AML-193 (cell line): Measurements from ENCODE around the gene CPA5.

Experiments
- DNase-seq, 2 experiments: peaks; one replicate each; lab custom pipeline; 2025; lab: John Stamatoyannopoulos, UW

CPA5 gene

DNA sequence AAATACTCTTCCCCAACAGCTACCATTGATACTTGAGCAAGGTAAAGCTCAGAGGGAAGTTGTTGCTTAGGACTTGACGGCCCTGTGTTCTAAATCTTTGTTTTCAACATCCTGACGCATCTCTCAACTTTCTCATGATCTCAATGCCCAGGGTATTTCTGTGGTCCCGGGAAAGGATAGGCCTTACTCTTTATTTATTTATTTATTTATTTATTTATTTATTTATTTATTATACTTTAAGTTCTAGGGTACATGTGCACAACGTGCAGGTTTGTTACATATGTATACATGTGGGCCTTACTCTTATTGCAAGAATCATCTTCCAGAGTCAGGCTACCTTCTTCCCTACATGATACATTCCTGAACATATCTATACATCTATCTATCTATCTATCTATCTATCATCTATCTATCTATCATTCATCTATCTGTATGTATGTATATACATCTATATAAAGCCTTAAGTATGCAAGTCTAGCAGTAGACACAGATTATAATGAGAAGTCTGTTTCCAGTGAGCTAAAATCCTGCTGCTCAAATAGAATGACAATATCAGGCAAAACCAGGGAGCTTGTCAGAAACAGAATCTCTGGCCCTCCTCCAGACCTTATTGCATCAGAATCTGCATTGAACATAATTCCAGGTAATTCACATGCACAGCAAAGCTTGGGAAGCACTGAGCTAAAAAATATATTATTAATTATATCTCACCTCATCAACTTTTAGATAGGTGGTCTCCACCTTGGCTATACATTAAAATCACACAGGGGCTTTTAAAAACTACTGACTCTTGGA, 12.2 kb upstream of the CPA5 start:
- DNase-seq: no peak

- DNase-seq: no peak
Observed at GRCh38 chr7:130333832-130334231, 10.8 kb upstream of the CPA5 start.

DNA sequence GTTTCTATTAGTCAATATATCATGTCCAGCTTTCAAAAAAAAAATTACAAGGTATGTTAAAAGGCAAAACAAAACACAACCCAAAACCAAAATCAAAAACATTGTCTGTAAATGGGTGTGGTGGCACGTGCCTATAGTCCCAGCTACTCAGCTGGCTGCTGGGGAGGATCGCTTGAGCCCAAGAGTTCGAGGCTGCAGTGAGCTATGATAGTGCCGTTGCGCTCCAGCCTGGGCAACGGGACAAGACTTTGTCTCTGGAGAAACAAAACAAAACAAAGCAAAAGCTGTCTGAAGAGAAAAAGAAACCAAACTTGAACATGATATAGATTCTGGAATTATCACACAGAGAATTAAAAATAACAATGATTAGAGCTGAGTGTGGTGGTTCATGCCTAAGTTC, 10.3 kb upstream of the CPA5 start:
- DNase-seq: no peak

DNA sequence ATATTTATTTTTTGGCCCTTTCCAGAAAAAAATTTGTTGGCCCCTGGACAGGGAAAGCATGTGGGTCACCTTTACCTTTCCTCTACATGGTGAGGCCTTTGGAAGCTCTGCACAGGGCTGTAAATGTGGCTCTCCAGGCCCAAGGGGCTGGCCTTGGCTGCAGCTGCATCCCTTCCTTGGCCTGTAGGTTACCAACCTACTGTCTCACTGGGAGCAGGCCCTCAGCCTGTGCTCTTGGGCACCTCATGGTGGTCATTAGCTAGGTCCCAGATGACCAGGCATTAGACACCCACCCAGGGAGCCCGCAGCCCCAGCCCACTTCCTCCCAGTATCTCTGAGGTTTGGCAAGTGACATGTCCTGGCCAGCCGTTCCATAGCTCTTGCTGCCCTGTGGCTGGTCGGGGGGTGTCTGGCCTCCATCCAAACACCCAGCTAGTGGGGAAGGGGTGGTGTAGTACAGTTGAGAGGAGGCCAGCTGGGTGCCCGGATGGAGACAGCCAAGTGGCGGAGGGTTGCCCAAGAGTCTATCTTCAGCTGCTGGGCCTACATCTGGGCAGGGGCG, 7.1 kb upstream of the CPA5 start:
- DNase-seq: no peak

DNA sequence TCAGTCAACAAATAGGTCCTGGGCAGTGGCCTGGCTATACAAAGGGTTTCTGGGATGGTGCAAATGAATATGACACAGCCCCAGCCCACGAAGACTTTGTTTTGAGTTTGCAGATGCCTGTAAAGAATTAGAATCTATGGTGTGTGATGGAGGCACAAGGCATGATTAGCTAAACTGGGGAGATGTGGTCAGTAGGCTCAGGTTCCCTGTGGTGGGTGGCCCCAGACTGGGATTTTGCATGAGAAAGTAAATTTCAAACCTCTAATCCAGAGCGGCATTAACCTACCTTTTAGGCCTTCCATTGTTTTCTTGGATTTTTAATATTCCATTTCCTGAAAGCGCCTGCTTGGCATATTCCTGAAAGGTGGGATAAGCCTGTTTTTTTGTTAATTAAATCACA, 6.4 kb upstream of the CPA5 start:
- no peak for DNase-seq

GRCh38 chr7:130341882-130342281, 2.7 kb upstream of the CPA5 start:
- no peak for DNase-seq

DNA sequence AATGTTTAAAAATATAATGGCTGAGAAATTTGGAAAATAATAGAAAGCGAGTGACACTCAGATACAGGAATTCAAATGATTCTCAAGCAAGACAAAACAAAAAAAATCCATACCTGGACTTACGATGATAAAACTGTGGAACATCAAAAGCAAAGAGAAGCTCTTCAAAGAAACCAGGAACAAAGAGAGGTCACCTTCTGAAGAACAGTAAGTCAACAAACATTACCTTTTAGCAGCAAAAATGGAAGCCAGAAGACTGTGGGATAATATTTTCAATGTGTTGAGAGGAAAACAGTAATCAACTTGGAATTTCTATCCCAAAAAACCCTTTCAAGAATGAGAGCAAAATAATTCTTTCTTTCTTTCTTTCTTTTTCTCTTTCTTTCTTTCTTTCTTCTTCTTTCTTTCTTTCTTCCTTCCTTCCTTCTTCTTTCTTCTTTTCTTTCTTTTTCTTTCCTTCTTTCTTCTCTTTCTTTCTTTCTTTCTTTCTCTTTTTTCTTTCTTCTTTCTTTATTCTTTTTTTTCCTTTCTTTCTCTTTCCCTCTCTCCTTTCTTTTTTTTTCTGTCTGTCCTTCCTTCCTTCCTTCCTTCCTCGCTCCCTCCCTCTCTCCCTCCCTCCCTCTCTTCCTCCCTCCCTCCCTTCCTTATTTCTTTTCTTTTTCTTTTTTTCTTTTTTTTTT, 1.8 kb upstream of the CPA5 start:
- no peak for DNase-seq

DNA sequence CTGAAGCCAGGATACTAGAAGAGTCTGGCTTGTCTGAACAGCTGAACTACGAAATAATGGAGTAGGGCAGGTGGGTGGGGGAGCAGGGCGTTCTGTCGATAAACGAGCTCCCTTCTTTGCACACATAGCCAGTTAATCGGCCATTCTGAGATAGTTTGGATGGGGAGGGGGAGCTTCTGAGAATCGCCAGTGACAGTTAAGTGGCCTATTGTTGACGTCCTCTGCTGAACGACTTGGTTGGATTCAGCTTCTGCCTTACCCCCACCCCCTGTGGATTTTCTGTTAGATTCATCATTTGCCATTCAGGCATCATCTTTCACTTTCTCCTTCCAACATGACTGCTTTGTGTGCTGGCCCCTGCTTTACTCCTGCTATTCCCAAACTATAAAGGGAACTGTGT, 520 bp downstream of the CPA5 start:
- DNase-seq: no peak

DNA sequence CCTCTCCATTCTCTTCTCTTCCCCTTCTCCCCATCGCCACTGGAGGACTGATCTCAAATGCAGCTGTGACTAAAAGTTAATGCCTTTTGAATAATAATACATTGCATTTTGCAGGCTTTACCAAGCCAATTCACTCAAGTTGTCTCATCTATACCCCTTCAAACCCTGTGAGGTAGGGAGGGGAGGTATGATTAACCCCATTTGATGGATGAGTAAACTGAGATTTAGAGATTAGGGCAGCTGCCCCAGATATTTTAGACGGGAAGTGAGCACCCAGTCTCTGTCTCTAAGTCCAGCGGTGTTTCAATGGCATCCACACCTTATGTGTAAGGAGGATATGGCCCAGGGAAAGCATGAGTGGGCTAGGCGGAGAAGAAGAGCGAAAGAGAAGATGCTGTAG, 1.1 kb downstream of the CPA5 start:
- DNase-seq: no peak

DNA sequence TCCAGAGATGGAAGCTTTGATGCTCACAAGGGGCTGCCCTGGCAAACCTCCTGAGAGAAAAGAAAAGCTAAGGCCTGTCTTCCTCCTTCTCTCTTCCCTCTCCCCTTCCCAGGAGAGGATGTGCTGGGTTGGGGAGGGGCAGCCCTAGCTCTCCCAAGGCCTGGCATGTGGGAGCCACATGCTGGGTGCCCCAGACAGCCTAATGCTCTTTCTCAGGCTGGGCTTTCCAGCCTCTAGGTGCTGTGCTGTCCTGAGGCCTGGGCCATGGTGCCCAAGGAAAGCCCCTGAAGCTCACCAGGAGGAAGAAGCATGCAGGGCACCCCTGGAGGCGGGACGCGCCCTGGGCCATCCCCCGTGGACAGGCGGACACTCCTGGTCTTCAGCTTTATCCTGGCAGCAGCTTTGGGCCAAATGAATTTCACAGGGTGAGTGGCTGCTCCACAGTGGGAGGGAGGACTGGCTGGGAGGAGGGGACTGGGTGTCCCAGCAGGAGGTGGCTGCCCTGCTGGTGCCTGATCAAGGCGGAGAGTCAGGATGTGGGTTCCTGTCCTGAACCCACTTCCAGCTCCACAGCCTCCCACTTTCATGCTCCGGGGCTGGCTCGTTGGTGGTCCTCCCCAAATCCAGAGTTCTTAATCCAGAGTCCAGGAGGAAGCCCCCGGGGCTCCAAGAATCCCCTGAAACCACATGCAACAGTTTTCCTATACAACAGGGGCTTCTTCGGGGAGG, 1.7 kb downstream of the CPA5 start:
- no peak for DNase-seq

- DNase-seq: no peak
Observed at GRCh38 chr7:130346941-130347340, 2.3 kb downstream of the CPA5 start.

GRCh38 chr7:130349911-130350782, 5.5 kb downstream of the CPA5 start:
- DNase-seq: no peak

DNA sequence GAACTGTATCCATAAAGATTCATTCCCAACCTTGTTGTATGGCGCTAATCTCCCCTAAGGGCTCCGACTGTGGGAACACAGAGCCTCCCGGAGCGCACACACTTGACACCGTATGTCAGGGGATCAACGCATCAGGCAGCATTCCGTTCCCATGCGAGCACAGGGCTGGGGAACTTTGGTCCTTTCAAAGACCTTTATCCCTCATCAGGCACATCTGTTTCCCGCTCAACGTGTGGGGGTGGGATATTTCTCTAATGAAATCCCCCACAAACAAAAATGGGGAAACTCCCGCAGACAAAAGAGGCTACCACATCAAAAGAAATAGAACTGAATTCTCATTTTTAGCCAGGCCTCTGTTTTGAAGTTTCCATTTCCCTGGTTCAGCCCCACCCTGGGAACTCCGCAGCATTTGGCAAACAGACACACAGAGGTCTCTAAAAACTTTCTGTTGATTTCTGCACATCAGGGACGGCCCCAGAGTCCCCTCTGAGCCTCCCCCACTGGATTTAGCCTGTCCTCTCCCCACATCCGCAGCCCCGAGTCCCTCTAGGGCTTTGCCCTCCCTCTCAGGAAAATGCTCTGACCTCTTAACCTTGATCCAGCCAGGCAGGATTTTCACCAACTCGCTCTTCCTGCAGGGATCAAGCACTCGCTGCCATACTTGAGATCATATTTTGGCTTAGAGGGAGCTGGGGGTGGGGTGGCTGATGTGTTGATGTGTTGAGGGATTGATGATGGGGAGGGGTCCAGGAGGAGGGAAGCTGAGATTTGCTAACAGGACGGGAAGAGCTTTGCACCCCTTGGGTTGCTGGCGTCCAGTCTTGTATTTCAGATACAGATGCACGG, 6.6 kb downstream of the CPA5 start:
- DNase-seq: no peak

DNA sequence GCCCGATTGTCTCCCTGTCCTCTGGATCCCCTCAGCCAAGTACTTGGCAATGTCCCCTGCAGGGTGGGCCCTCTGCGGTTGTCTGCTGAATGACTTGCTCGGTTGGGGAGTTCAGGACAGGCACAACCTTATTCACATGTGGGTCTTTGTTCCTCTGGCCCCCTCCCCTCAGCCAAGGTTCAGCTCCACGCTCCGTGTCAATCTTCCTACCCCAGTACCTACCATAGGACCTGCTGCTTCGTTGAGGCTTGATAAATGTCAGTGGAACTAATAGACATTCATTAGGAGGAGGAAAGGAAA, 7.1 kb downstream of the CPA5 start:
- no peak for DNase-seq

GRCh38 chr7:130352194-130353074, 7.8 kb downstream of the CPA5 start:
- no peak for DNase-seq

DNA sequence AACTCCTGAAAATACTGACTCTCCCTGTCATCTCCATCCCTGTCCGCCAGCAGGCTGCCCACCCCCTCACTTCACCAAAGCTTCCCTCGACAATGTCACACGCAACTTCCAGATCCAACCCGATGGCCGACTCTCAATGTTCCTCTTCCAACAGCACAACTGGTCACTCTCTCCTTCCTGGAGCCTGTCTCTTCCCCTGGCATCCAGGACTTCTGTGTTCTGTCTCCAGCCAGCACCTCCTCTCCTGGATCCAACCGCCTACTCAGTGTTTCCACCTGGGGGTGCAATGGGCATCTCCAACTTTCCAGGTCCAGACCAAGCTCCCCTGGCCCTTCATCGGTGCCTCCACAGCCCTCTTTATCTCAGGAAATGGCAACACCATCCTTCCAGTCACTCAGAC, 8.6 kb downstream of the CPA5 start:
- no peak for DNase-seq

- no peak for DNase-seq
Observed at GRCh38 chr7:130356121-130356875, 11.7 kb downstream of the CPA5 start.

DNA sequence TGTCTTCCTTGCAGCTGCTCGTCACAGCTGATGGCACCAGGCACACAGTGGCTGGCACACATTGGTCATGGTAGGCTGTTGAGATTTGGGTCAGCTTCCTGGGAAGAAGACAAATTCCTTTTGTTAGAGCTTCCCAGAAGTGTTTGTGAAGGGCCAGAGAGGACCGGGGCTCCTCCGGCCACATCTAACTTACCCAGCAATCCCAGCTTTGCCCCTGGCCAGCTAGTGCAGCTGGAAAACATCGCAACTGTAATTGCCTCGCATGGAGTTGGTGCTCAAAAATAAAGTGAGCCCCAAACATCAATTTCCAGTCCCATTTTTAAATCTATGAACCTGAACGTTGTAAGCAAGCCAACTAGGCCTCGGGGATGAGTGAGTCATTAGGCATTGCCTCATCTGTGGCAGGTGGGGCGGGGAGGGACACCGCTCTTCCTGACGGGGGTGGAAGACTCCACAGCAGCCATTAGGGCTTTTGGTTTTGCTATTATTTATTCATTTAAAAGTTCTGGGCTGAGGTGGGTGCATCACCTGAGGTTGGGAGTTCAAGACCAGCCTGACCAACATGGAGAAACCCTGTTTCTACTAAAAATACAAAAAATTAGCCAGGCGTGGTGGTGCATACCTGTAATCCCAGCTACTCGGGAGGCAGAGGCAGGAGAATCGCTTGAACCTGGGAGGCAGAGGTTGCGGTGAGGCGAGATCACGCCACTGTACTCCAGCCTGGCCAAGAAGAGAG, 12.4 kb downstream of the CPA5 start:
- no peak for DNase-seq

GRCh38 chr7:130358471-130358870, 13.9 kb downstream of the CPA5 start:
- no peak for DNase-seq
